ENCODE results near the gene TEX2. TPM values are rescaled to one million over a fixed set of nuclear protein-coding genes. Genes with fewer than 3 reads are reported as not detected.

Gene TEX2
- total and polyA plus RNA-seq, 2 donors (not counting 1 experiment from before 2014, with no cell fraction given): 4.0 to 7.6 TPM

DNA sequence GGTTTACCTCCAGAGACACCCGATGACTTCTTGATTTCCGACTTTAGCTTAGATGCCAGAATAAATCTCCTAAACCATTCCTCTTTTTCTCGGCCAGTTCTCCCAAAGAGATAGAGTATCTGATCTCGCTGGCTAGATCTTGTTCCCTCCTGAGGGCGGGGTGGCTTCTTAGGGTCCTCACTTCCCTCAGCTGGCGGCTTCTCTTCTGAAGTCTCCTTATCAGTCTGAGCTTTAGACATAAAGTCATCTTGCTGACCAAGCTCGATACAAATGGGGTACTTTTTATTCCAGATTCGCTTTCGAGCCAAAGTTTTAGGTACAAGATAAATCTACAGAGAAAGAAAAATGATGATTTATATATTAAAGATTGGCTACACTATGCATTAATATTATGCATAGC, 69.5 kb downstream of the TEX2 start:
- no peak for DNase-seq
- H3K9ac ChIP-seq (ENCODE audit: low read length): no peak overlapping the region
- intact Hi-C loops (cut with micrococcal nuclease): no loop called here
- H3K4me1 ChIP-seq (ENCODE audit: control insufficient read depth in 2 of 2, insufficient read depth in 2 of 2, low read length in 2 of 2): no peaks in the 10 kb centered on the region
- no peak overlapping the region for H2AFZ ChIP-seq (ENCODE audit: insufficient read depth, low read depth, low read length, poor library complexity, severe bottlenecking)
- no peak overlapping the region for H3K4me2 ChIP-seq (replicated peaks; ENCODE audit: low read depth, low read length, poor library complexity, severe bottlenecking)
- Mint-ChIP-seq H3K4me1 (no peaks in the 10 kb centered on the region), H3K4me3 (no peak overlapping the region), H3K27me3 (no peaks in the 10 kb centered on the region), H3K9me3 (ENCODE audit: insufficient read depth) (no peaks in the 10 kb centered on the region), H3K27ac (no peak overlapping the region)
- no peak overlapping the region for H3K4me3 ChIP-seq (ENCODE audit: control extremely low read depth in 1 of 5, extremely low read depth in 1 of 5, insufficient read depth in 1 of 5, low read depth in 2 of 5, low read length in 4 of 5)
- ATAC-seq (ENCODE audit: low read depth): no peak
- TF ChIP-seq EZH2 (IDR thresholded peaks at IDR 0.05; ENCODE audit: borderline replicate concordance, insufficient read depth, low read depth, low read length, poor library complexity, severe bottlenecking): no peak
- TF ChIP-seq, protein P1, sequence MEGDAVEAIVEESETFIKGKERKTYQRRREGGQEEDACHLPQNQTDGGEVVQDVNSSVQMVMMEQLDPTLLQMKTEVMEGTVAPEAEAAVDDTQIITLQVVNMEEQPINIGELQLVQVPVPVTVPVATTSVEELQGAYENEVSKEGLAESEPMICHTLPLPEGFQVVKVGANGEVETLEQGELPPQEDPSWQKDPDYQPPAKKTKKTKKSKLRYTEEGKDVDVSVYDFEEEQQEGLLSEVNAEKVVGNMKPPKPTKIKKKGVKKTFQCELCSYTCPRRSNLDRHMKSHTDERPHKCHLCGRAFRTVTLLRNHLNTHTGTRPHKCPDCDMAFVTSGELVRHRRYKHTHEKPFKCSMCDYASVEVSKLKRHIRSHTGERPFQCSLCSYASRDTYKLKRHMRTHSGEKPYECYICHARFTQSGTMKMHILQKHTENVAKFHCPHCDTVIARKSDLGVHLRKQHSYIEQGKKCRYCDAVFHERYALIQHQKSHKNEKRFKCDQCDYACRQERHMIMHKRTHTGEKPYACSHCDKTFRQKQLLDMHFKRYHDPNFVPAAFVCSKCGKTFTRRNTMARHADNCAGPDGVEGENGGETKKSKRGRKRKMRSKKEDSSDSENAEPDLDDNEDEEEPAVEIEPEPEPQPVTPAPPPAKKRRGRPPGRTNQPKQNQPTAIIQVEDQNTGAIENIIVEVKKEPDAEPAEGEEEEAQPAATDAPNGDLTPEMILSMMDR (IDR thresholded peaks at IDR 0.05): no peak
- H3K36me3 ChIP-seq (replicated peaks in 1 of 2; ENCODE audit: control extremely low read depth in 1 of 2, control insufficient read depth in 1 of 2, extremely low read depth in 1 of 2, insufficient read depth in 2 of 2, low read length in 1 of 2): peaks cover 0 to 5% of the 10 kb centered on the region in 2 experiments
- no peak overlapping the region for H3K27ac ChIP-seq (ENCODE audit: low read length in 2 of 2)
- no peaks in the 10 kb centered on the region for H3K9me3 ChIP-seq (ENCODE audit: control extremely low read depth in 1 of 3, control insufficient read depth in 2 of 3, insufficient read depth in 1 of 3, low read length in 2 of 3)
- CTCF ChIA-PET: interaction anchor here (1.0 kb wide), 1 partner anchor 23 kb away, joined by 3 read pairs; no protein-coding TSS in a partner anchor
- H3K79me2 ChIP-seq (ENCODE audit: control insufficient read depth, insufficient read depth, low read length): no peaks in the 10 kb centered on the region
- H3K27me3 ChIP-seq (replicated peaks in 1 of 4; ENCODE audit: control extremely low read depth in 1 of 4, control insufficient read depth in 3 of 4, insufficient read depth in 4 of 4, low read length in 3 of 4): no peaks in the 10 kb centered on the region
- H4K20me1 ChIP-seq (ENCODE audit: control insufficient read depth, insufficient read depth, low read length, poor library complexity, severe bottlenecking): no peaks in the 10 kb centered on the region
- 98% methylated on average over 6 of the region's 9 CpGs for WGBS (ENCODE audit: insufficient coverage)
- POLR2A ChIA-PET: no interaction called here

- no peak overlapping the region for H3K4me3 ChIP-seq (ENCODE audit: control extremely low read depth in 1 of 5, extremely low read depth in 1 of 5, insufficient read depth in 1 of 5, low read depth in 2 of 5, low read length in 4 of 5)
- peaks cover 0 to 8% of the 10 kb centered on the region in 2 experiments for H3K36me3 ChIP-seq (replicated peaks in 1 of 2; ENCODE audit: control extremely low read depth in 1 of 2, control insufficient read depth in 1 of 2, extremely low read depth in 1 of 2, insufficient read depth in 2 of 2, low read length in 1 of 2)
- TF ChIP-seq, protein P1 (IDR thresholded peaks at IDR 0.05): no peak
- TF ChIP-seq EZH2 (IDR thresholded peaks at IDR 0.05; ENCODE audit: borderline replicate concordance, insufficient read depth, low read depth, low read length, poor library complexity, severe bottlenecking): no peak
- Mint-ChIP-seq H3K4me1 (no peaks in the 10 kb centered on the region), H3K9me3 (ENCODE audit: insufficient read depth) (no peaks in the 10 kb centered on the region), H3K4me3 (no peak overlapping the region), H3K27me3 (no peaks in the 10 kb centered on the region), H3K27ac (no peak overlapping the region)
- no peaks in the 10 kb centered on the region for H3K9me3 ChIP-seq (ENCODE audit: control extremely low read depth in 1 of 3, control insufficient read depth in 2 of 3, insufficient read depth in 1 of 3, low read length in 2 of 3)
- no peaks in the 10 kb centered on the region for H3K79me2 ChIP-seq (ENCODE audit: control insufficient read depth, insufficient read depth, low read length)
- no peaks in the 10 kb centered on the region for H4K20me1 ChIP-seq (ENCODE audit: control insufficient read depth, insufficient read depth, low read length, poor library complexity, severe bottlenecking)
- 56% methylated on average over 2 of the region's 3 CpGs for WGBS (ENCODE audit: insufficient coverage)
- H3K4me1 ChIP-seq (ENCODE audit: control insufficient read depth in 2 of 2, insufficient read depth in 2 of 2, low read length in 2 of 2): no peaks in the 10 kb centered on the region
- H3K27ac ChIP-seq (ENCODE audit: low read length in 2 of 2): no peak overlapping the region
- intact Hi-C loops (cut with micrococcal nuclease): no loop called here
- H3K4me2 ChIP-seq (replicated peaks; ENCODE audit: low read depth, low read length, poor library complexity, severe bottlenecking): no peak overlapping the region
- ChIA-PET POLR2A (no interaction called here), CTCF (interaction anchor here (0.6 to 1.0 kb wide), 2 partner anchors 28 to 61 kb away, joined by 3 read pairs; no protein-coding TSS in a partner anchor)
- H2AFZ ChIP-seq (ENCODE audit: insufficient read depth, low read depth, low read length, poor library complexity, severe bottlenecking): no peak overlapping the region
- H3K27me3 ChIP-seq (replicated peaks in 1 of 4; ENCODE audit: control extremely low read depth in 1 of 4, control insufficient read depth in 3 of 4, insufficient read depth in 4 of 4, low read length in 3 of 4): no peaks in the 10 kb centered on the region
- H3K9ac ChIP-seq (ENCODE audit: low read length): no peak overlapping the region
- no peak for DNase-seq
- no peak for ATAC-seq (ENCODE audit: low read depth)
Observed at GRCh38 chr17:64192589-64192988, 70.5 kb downstream of the TEX2 start.
